SK-N-SH (cell line): ENCODE results near the gene GPR37L1.

Source experiments
- CTCF ChIP-seq: fragments of 200-600 bp; sonication (generic); IDR thresholded peaks from 2 replicates; pipeline ENCODE4 v1.6.1; 2017; ENCODE audit warnings: antibody characterized with exemption, mild to moderate bottlenecking, moderate library complexity
- EP300 ChIP-seq, 2 experiments: IDR thresholded peaks; 2 replicates each; pipeline versions ENCODE4 v1.4.0 to v1.6.1; 2012; ENCODE audit warnings: borderline replicate concordance in 1 of 2, low read depth in 1 of 2, low read length in 1 of 2
- FOXM1 ChIP-seq: IDR thresholded peaks from 2 replicates; pipeline ENCODE4 v1.4.0; 2012; ENCODE audit warnings: low read depth, mild to moderate bottlenecking
- NFIC ChIP-seq: IDR thresholded peaks from 2 replicates; pipeline ENCODE4 v1.4.0; 2012; ENCODE audit warnings: borderline replicate concordance
- POLR2AphosphoS5 ChIP-seq: IDR thresholded peaks from 2 replicates; pipeline ENCODE4 v1.6.1; 2012; ENCODE audit warnings: low read depth, low read length
- RAD21 ChIP-seq: IDR thresholded peaks from 2 replicates; pipeline ENCODE4 v1.6.1; 2012; ENCODE audit warnings: mild to moderate bottlenecking, low read length
- RXRA ChIP-seq: IDR thresholded peaks from 2 replicates; pipeline ENCODE4 v1.4.0; 2012; ENCODE audit warnings: low read depth, mild to moderate bottlenecking, borderline replicate concordance
- TAF1 ChIP-seq: IDR thresholded peaks from 2 replicates; pipeline ENCODE4 v1.6.1; 2012; ENCODE audit warnings: low read depth, mild to moderate bottlenecking, low read length, moderate library complexity, borderline replicate concordance

- TF ChIP-seq CTCF (no peak), POLR2AphosphoS5 (no peak), EP300 (IDR thresholded peaks at IDR 0.05; ENCODE audit: borderline replicate concordance in 1 of 2, low read depth in 1 of 2, low read length in 1 of 2) (no peak), RXRA (no peak), RAD21 (no peak), FOXM1 (no peak), TAF1 (no peak), NFIC (no peak)
Measured at GRCh38 chr1:202171292-202172014, 48.7 kb downstream of the GPR37L1 start.
